ENCODE measurements around the gene MACF1.
"Not testable (repeated sequence)": the region's sequence is repeated elsewhere in the genome, so short reads cannot be mapped to it uniquely, and the experiment has no call there.

The MACF1 gene

GRCh38 chr1:39453603-39454002 is 249.1 kb downstream of the MACF1 start:
- no peak overlapping the region for H3K4me3 ChIP-seq (ENCODE audit: low read depth, low read length)
- DNase-seq (ENCODE audit: low read depth, low spot score): no peak
- POLR2A ChIA-PET: no interaction called here
- no peak for TF ChIP-seq CTCF (IDR thresholded peaks at IDR 0.05; ENCODE audit: insufficient read depth, low read length, missing control alignments)
- CTCF ChIA-PET: interaction anchor here (1.3 kb wide), 1 partner anchor 86 kb away, joined by 4 read pairs; no protein-coding TSS in a partner anchor

GRCh38 chr1:39458991-39459390 is 254.5 kb downstream of the MACF1 start:
- CTCF ChIA-PET: interaction anchor here (0.9 to 1.8 kb wide), 3 partner anchors 9 to 83 kb away, joined by 3 to 6 read pairs (median 4); no protein-coding TSS in a partner anchor
- H3K4me3 ChIP-seq (ENCODE audit: low read depth, low read length): no peak overlapping the region
- TF ChIP-seq CTCF (IDR thresholded peaks at IDR 0.05; ENCODE audit: insufficient read depth, low read length, missing control alignments): no peak
- no peak for DNase-seq (ENCODE audit: low read depth, low spot score)
- POLR2A ChIA-PET: interaction anchor here (1.5 kb wide), 1 partner anchor 10 kb away, joined by 3 read pairs; no protein-coding TSS in a partner anchor

GRCh38 chr1:39462074-39462473 is 257.6 kb downstream of the MACF1 start:
- POLR2A ChIA-PET: no interaction called here
- no peak for DNase-seq (ENCODE audit: low read depth, low spot score)
- CTCF ChIA-PET: interaction anchor here (1.0 to 1.3 kb wide), 2 partner anchors 51 to 78 kb away, joined by 4 to 8 read pairs; no protein-coding TSS in a partner anchor
- no peak for TF ChIP-seq CTCF (IDR thresholded peaks at IDR 0.05; ENCODE audit: insufficient read depth, low read length, missing control alignments)
- no peak overlapping the region for H3K4me3 ChIP-seq (ENCODE audit: low read depth, low read length)

GRCh38 chr1:39466413-39467107 is 262.1 kb downstream of the MACF1 start:
- no peak for DNase-seq (ENCODE audit: low read depth, low spot score)
- ChIA-PET POLR2A (interaction anchor here (0.7 to 0.9 kb wide), 2 partner anchors 11 to 72 kb away, joined by 3 read pairs; no protein-coding TSS in a partner anchor), CTCF (interaction anchor here (0.6 to 1.5 kb wide), 3 partner anchors 9 to 368 kb away, joined by 3 to 5 read pairs (median 4); no protein-coding TSS in a partner anchor)
- no peak overlapping the region for H3K4me3 ChIP-seq (ENCODE audit: low read depth, low read length)
- TF ChIP-seq CTCF (IDR thresholded peaks at IDR 0.05; ENCODE audit: insufficient read depth, low read length, missing control alignments): no peak

GRCh38 chr1:39467108-39467720 is 262.7 kb downstream of the MACF1 start:
- CTCF ChIA-PET: interaction anchor here (1.2 to 6.2 kb wide), 4 partner anchors 8 to 369 kb away, joined by 4 to 40 read pairs (median 6); no protein-coding TSS in a partner anchor
- H3K4me3 ChIP-seq (ENCODE audit: low read depth, low read length); POLR2A ChIA-PET; DNase-seq (ENCODE audit: low read depth, low spot score): not testable (repeated sequence)

- CTCF ChIA-PET: interaction anchor here (1.2 to 6.2 kb wide), 3 partner anchors 20 to 70 kb away, joined by 3 to 40 read pairs (median 3); no protein-coding TSS in a partner anchor
- no peak for TF ChIP-seq CTCF (IDR thresholded peaks at IDR 0.05; ENCODE audit: insufficient read depth, low read length, missing control alignments)
- no peak overlapping the region for H3K4me3 ChIP-seq (ENCODE audit: low read depth, low read length)
- POLR2A ChIA-PET: no interaction called here
- DNase-seq (ENCODE audit: low read depth, low spot score): no peak
Observed at GRCh38 chr1:39469150-39469549, 264.7 kb downstream of the MACF1 start.

All from AG04449 (cell line).